HG03558 (cell line): ENCODE measurements around the gene FAM161B.

Source experiments
- ATAC-seq: cut with Tn5 transposase; IDR thresholded peaks from one replicate; pipeline ENCODE4 v1.9.1; 2021; ENCODE audit warnings: moderate number of reproducible peaks; ENCODE audit not compliant: unreplicated experiment; ENCODE audit errors: extremely low read depth

FAM161B gene

GRCh38 chr14:73886449-73887317 is 63.2 kb downstream of the FAM161B start, which contains the start of gene ZNF410:
Gene ZNF410 (plus strand): TSS chr14:73886859. CDS start chr14:73892176, 5,317 bp downstream.
- ATAC-seq = peak; percentile 80

GRCh38 chr14:73884438-73885190 is 65.3 kb downstream of the FAM161B start:
- ATAC-seq = no peak
